T-helper 2 cell (primary cell): ENCODE results near the gene MUC7.
"Not testable (repeated sequence)": the region's sequence is repeated elsewhere in the genome, so short reads cannot be mapped to it uniquely, and the experiment has no call there.

Source experiments
- DNase-seq, 5 experiments: peaks; one replicate each; pipeline versions ENCODE4 v3.0.0 to v3.0.0-alpha.2; 2012 to 2022
- total RNA-seq, 2 donors: gene quantifications; one replicate each; lab custom pipeline; 2026; lab: John Stamatoyannopoulos, UW

MUC7 gene
- total RNA-seq: 0 reads per million in 2 donors

DNA sequence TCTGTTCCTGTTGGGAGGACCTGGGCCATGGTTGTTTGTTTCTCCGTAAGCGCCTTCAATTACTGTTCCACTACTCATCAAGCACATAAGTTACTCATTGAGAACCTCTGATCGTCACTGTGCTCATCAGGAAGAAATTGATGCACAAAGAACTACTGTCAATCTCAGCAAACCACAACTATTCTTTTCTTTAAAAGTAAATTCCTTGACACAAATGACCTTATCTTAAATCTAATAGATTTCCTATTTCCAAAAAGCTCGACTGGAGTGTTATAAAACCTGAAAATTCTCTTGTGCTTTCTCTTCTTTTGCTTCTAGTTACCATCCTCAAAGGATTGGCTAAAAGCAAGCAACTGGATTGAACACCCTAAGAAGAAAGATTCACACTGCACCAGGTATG lies at the start of gene MUC7:
TSS of gene MUC7 (plus strand) at position 301 of the 400 bp plus-strand sequence. CDS start 1,825 bp downstream, outside the sequence.
- DNase-seq: no peak

- DNase-seq: no peak
Measured at GRCh38 chr4:70425306-70425705, 46.7 kb upstream of the MUC7 start.

DNA sequence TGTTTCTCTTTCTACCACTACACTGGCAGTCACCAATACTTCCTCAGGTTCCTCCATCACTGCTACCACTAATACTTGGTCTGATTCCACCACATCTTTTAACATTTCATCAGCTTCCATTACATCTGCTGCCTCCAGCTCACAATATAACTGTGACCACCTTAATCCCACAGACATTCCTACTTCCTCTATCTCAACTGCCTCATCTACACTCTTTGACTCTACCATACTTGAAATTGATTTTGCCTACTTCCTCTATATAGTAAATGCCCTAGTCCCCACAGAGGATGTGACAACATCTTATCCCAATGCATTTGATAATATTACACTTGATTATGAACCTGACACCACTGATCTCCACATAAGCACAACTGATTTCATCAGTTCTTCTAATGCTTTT lies 45.2 kb upstream of the MUC7 start:
- DNase-seq: no peak

GRCh38 chr4:70437197-70437596 lies 34.8 kb upstream of the MUC7 start:
- DNase-seq: no peak

GRCh38 chr4:70442474-70442873 lies 29.5 kb upstream of the MUC7 start:
- no peak for DNase-seq

DNA sequence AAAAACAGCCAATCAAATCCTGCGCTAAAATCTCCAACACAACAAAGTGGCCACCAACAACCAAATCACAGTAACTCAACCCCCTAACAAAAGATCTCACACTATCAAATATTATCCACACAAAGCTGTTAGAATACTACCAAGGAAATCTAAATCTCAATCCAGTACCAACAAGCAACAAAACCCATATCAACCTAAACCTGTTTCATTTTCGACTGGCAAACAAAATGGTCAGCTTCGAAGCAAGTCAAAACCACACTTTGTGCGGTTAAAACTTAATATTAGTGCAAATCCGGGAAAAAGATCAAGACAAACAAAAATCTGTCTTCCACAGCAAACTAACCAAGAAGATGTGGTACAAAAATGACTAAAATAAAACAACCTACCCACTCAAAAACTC lies 28.7 kb upstream of the MUC7 start:
- DNase-seq: no peak

DNA sequence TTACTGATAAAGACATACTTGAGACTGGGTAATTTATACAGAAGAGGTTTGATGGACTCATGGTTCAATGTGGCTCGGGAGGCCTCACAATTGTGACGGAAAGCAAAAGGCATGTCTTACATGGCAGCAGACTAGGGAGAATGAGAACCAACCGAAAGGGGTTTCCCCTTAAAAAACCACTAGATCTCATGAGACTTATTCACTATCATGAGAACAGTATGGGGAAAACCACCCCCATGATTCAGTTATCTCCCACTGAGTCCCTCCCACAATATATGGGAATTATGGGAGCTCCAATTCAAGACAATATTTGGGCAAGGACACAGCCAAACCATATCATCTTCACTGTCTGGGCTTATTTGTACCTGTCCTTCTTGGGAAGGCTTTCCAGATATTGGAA lies 22.8 kb upstream of the MUC7 start:
- no peak for DNase-seq

DNA sequence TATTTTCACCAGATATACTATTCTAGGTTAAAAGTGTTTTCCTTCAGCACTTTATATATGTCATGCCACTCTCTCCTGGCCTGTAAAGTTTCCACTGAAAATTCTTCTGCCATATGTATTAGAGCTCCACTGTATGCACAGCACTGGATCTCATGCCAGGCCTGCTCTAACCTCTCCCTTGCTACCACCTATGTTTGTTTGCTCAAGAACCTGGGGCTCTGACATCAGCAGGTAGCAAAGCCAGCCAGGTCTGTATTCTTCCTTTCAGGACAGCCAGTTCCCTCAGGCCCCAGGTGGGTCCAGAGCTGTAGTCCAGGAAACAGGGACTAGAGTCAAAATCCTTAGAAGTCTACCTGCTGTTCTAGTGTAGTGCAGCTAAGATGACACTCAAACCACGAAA lies 19.1 kb upstream of the MUC7 start:
- DNase-seq: no peak

DNA sequence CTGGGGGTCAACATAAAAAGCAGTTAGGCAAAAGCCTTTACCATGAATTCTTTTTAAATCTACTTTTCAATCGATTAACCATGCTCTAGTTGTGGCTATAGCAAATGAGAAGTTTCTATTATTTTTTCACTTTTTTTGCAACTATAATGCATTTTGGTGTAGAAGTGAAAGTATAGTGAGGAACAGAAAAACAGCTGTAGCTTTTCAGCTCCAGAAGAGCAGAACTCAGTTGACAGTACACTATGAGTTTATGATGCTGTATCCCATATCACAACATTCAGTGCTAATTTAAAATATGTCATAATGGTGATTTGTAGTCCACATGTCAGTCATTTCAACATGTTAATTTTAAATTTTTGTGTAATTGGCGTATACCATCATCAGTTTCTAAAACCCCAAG lies 8.7 kb upstream of the MUC7 start:
- no peak for DNase-seq

GRCh38 chr4:70473679-70474078 lies 1.7 kb downstream of the MUC7 start:
- no peak for DNase-seq

DNA sequence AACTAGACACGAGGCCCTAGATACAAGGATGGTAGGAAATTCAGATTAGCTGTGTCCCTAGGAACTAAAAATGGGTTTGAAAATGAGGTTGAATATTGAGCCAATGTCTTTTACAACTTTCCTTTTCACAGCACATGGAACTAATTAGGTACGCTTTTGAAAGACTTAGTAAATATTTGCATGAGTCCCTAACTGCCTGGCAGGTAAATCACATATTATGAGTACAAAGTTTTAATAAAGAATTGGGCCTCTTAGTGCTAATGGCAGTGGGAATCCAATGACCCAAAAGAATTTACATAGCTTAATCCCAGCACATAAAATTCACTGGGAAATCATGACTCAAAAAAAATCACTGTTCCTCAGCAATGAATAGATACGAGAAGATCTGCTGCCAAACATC lies 16.8 kb downstream of the MUC7 start:
- no peak for DNase-seq

DNA sequence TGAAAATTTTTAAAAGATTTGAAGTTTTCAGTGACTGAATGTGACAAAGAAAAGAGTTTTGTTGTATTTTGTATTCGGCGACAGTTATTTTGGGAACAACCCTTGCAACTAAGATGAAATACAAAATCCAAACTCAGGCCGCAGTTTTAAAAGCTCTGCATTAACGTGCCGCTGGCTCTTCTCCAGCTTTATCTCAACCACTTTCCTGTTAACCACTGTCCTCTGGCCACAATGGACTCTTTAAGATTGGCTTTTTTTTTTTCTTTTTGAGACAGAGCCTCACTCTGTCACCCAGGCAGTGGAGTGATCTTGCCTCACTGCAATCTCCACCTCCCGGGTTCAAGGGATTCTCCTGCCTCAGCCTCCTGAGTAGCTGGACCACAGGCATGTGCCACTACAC lies 24.2 kb downstream of the MUC7 start:
- DNase-seq: no peak

DNA sequence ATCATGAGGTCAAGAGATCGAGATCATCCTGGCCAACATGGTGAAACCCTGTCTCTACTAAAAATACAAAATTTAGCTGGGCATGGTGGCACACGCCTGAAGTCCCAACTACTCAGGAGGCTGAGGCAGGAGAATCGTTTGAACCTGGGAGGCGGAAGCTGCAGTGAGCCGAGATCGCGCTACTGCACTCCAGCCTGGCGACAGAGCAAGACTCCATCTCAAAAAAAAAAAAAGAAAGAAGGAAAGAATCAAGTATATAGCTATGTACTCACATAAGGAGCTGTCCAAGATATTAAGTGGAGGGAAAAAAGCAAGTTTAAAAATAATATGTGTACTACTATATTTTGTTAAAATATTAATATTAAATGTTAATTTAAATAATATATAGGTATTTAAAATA lies 29.8 kb downstream of the MUC7 start:
- DNase-seq: not testable (repeated sequence)

GRCh38 chr4:70504733-70505132 lies 32.7 kb downstream of the MUC7 start:
- DNase-seq: no peak

DNA sequence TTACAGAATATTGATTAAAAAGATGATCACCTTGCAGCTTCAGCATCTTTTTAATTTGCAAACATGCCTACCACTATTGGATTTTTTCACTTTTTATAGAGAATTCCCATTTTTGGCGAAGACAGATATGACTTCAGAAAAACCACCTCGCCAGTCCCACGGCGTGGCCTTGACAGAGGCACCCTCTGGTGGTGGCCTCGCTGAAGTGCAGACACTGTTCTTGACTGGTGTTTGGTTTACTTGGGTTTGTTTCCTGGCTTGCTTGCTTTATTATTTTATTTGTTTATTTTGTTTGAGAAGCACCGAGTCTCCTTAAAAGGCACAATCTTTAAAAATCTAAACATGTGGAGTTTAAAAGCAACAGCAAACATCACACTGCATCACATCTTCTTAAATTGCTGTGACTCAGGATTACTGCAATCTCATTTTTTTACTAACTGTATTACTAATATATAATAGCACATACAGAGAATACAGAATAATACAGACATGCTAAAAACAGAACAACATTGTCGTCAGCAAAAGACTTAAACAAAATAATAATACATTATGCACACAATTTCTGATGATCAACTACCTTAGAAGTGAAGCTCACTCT lies 33.3 kb downstream of the MUC7 start:
- DNase-seq: peak in 4 of 5 experiments; percentile 10 to 24 (median 14)

- DNase-seq: no peak
Measured at GRCh38 chr4:70508801-70509200, 36.8 kb downstream of the MUC7 start.

GRCh38 chr4:70511365-70511764 lies 39.4 kb downstream of the MUC7 start:
- DNase-seq: no peak

- no peak for DNase-seq
Measured at GRCh38 chr4:70515367-70516250, 43.6 kb downstream of the MUC7 start.

- DNase-seq: no peak
Measured at GRCh38 chr4:70518269-70518668, 46.3 kb downstream of the MUC7 start, which contains the start of gene AMTN. Gene AMTN, plus strand, starts transcription at chr4:70518569. Its CDS starts 209 bp downstream, at chr4:70518778.

DNA sequence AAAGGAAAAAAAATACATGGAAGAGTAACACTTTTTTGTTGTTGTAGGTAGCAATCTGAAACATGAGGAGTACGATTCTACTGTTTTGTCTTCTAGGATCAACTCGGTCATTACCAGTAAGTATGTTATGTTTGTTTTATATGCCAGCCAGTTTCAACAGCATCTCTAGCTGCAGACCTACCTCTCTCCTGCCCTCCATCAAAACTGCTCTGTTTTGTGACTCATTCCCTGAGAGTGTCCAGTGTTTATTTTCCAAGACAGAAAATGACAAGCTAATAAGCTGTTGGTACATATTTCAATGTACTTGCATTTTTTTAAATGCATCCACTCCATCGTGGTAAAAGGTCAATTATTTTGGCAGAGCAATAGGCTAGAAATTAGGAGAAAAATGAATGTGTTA lies 46.7 kb downstream of the MUC7 start:
- DNase-seq: no peak

- DNase-seq: no peak
Measured at GRCh38 chr4:70522626-70523025, 50.6 kb downstream of the MUC7 start.

DNA sequence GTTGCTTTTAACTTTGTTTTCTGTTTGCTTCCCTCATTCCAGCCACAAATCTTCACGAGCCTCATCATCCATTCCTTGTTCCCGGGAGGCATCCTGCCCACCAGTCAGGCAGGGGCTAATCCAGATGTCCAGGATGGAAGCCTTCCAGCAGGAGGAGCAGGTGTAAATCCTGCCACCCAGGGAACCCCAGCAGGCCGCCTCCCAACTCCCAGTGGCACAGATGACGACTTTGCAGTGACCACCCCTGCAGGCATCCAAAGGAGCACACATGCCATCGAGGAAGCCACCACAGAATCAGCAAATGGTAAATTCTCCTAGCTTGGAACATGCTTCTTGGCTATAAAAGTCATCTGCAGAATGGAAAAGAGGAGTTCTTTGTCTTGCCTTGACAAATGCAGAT lies 59.0 kb downstream of the MUC7 start:
- DNase-seq: no peak

DNA sequence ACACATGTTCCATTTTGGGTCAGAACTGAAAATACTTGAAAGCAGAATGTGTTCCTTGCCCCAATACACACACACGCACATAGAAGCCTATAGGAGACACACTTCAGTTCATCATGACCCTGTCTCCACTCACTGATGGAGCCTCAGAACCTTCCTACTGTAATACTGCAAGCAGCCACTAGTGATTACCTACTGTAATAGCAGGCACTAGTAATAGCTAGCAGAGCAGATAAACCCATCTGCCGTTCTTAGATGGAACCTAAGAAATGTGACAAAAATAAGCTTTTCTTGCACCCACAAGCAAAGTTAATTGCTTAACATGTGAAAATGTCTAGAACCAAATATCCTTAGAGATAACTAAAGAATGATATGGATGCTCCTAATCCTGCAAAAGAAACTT lies 60.0 kb downstream of the MUC7 start:
- DNase-seq: no peak
